Smooth muscle cell (in vitro differentiated cells): Measurements from ENCODE around the gene CNTNAP2. TPM values are rescaled to one million over a fixed set of nuclear protein-coding genes. Genes with fewer than 3 reads are reported as not detected.

Experiments
- DNase-seq: peaks from one replicate; lab custom pipeline; 2025; ENCODE audit not compliant: unreplicated experiment; lab: John Stamatoyannopoulos, UW
- H2AFZ ChIP-seq: fragments of 200-600 bp; sonication (generic); 2 replicates; pipeline ENCODE4 v1.6.0; 2016; ENCODE audit warnings: antibody characterized with exemption, low read depth, mild to moderate bottlenecking
- H3F3A ChIP-seq: fragments of 200-600 bp; sonication (generic); 2 replicates; pipeline ENCODE4 v1.6.0; 2017; ENCODE audit warnings: antibody characterized with exemption, low read depth
- H3K27ac ChIP-seq: fragments of 200-600 bp; sonication (generic); 2 replicates; pipeline ENCODE4 v1.5.1; 2016; ENCODE audit warnings: low read depth, mild to moderate bottlenecking
- H3K27me3 ChIP-seq: fragments of 200-600 bp; sonication (generic); 2 replicates; pipeline ENCODE4 v1.6.1; 2016; ENCODE audit warnings: low read depth, mild to moderate bottlenecking
- H3K36me3 ChIP-seq: fragments of 200-600 bp; sonication (generic); 2 replicates; pipeline ENCODE4 v1.5.1; 2016; ENCODE audit warnings: low read depth
- H3K4me1 ChIP-seq: fragments of 200-600 bp; sonication (generic); 2 replicates; pipeline ENCODE4 v1.5.1; 2016; ENCODE audit warnings: low read depth
- H3K4me2 ChIP-seq: fragments of 200-600 bp; sonication (generic); 2 replicates; pipeline ENCODE4 v1.6.0; 2016; ENCODE audit warnings: mild to moderate bottlenecking
- H3K4me3 ChIP-seq: fragments of 200-600 bp; sonication (generic); 2 replicates; pipeline ENCODE4 v1.5.1; 2016; ENCODE audit warnings: mild to moderate bottlenecking
- H3K79me2 ChIP-seq: fragments of 200-600 bp; sonication (generic); 2 replicates; pipeline ENCODE4 v1.6.0; 2016; ENCODE audit warnings: low read depth, mild to moderate bottlenecking
- H3K9ac ChIP-seq: fragments of 200-600 bp; sonication (generic); 2 replicates; pipeline ENCODE4 v1.6.0; 2016; ENCODE audit warnings: low read depth
- H3K9me3 ChIP-seq: fragments of 200-600 bp; sonication (generic); replicated peaks from 2 replicates; pipeline ENCODE4 v1.5.1; 2016; ENCODE audit warnings: low read depth
- H4K20me1 ChIP-seq: fragments of 200-600 bp; sonication (generic); 2 replicates; pipeline ENCODE4 v1.6.0; 2016; ENCODE audit warnings: low read depth
- WGBS: methylation state at CpG from one replicate; pipeline ENCODE4 v1.1.7; 2016; ENCODE audit warnings: low lambda C conversion rate; 5-methylcytosine and 5-hydroxymethylcytosine counted together
- polyA plus RNA-seq: library from polyadenylated mRNA; unstranded; fragments of >200 nt; fragmentation: Nextera tagmentation; extraction: Ambion mirVana; gene quantifications from 2 replicates; pipeline ENCODE4 v1.2.1, GENCODE V29; 2016
- total RNA-seq: library from RNA; depleted of rRNA; stranded (reverse); fragments of >200 nt; gene quantifications from 2 replicates; pipeline ENCODE4 v1.2.3, GENCODE V29; 2014
- TF ChIP-seq, protein P1 (sequence below): fragments of 200-600 bp; sonication (generic); IDR thresholded peaks from 2 replicates; pipeline ENCODE4 v1.5.1; 2017; ENCODE audit warnings: borderline replicate concordance, mild to moderate bottlenecking, antibody characterized with exemption; ENCODE audit not compliant: insufficient read depth, poor library complexity, severe bottlenecking

CNTNAP2 gene
- total and polyA plus RNA-seq, 2 experiments from 2014 or later: 1.7 to 9.0 TPM

DNA sequence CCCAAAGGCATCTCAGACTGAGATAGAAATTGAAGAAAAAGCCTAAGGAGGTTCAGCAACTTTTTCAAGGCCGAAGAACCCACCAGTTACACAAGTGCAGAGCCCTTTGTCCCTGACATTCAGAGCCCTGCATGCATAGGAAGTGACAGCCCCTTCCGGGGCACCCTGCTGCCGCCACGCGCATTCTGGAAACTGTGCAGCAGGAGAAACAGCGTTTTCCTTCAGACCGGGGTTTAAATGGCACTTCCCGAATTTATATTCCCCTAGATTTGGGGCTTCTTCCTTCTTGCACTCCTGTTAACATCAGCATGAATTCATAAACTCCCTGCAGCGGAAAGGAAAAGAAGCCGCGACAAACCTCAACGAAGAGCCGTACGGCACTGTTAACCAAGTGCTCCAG lies 2283.5 kb downstream of the CNTNAP2 start:
- Histone ChIP-seq H3K36me3 (no peaks in the 10 kb centered on the region), H3K4me2 (no peak overlapping the region), H3K9me3 (no peaks in the 10 kb centered on the region), H3K4me3 (no peak overlapping the region), H3K79me2 (no peaks in the 10 kb centered on the region), H3K27me3 (no peaks in the 10 kb centered on the region), H3K9ac (no peak overlapping the region), H2AFZ (no peak overlapping the region), H4K20me1 (no peaks in the 10 kb centered on the region), H3K27ac (no peak overlapping the region), H3K4me1 (peaks cover 23% of the 10 kb centered on the region), H3F3A (no peaks in the 10 kb centered on the region)
- 95% methylated on average over 14 of the region's 14 CpGs for WGBS
- no peak for DNase-seq
- TF ChIP-seq, protein P1, sequence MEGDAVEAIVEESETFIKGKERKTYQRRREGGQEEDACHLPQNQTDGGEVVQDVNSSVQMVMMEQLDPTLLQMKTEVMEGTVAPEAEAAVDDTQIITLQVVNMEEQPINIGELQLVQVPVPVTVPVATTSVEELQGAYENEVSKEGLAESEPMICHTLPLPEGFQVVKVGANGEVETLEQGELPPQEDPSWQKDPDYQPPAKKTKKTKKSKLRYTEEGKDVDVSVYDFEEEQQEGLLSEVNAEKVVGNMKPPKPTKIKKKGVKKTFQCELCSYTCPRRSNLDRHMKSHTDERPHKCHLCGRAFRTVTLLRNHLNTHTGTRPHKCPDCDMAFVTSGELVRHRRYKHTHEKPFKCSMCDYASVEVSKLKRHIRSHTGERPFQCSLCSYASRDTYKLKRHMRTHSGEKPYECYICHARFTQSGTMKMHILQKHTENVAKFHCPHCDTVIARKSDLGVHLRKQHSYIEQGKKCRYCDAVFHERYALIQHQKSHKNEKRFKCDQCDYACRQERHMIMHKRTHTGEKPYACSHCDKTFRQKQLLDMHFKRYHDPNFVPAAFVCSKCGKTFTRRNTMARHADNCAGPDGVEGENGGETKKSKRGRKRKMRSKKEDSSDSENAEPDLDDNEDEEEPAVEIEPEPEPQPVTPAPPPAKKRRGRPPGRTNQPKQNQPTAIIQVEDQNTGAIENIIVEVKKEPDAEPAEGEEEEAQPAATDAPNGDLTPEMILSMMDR: no peak

DNA sequence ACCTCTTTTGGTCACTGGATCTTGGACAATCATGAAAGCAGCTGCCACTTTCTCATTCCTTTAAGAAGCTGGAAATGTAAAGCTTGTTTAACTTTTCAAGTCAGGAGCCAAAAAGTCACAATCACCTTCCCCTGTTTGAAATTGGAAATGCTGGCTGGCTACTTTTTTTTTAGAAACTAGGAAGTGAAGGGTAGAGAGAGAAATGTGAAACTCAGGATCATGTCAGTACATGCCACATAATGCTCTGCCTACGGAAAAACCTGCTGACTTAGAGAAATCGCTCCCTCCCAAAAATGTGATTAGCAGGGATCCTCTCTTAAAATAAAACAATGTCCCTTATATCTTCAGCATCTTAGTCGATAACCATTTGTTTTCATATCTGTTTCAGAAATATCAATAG lies 2285.6 kb downstream of the CNTNAP2 start:
- 65% methylated on average over 3 of the region's 3 CpGs for WGBS
- DNase-seq: no peak
- peak overlapping the region; percentile 91 for H2AFZ ChIP-seq

DNA sequence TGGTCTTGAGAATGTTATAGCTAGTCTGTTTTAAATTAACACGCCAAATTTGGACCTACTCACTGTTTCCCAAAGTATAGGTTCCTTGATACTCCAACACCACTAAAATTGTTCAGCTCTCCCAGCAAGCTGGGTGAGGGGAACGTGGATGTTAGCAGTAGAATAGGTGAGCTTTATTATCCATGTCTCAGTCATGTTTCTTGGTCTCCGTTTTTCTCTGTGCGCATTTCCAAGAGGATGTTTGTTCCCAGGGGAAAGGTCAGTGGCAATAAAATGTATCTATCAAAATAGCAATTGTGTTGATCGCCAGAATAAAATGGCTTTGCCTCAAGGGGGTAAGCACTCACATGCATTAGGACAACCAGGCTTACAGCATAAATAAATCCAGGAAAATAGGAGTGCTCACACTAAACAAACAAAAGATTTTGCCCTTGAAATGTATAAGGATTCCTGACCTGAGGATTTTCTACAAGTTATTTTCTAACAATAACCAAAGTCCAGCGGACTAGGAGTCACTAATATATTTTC lies 2286.9 kb downstream of the CNTNAP2 start:
- WGBS: 95% methylated on average over 6 of the region's 6 CpGs
- no peaks in the 10 kb centered on the region for H4K20me1 ChIP-seq
- H3K4me1 ChIP-seq: peaks cover 11% of the 10 kb centered on the region
- H3K9me3 ChIP-seq: no peaks in the 10 kb centered on the region
- H3K79me2 ChIP-seq: no peaks in the 10 kb centered on the region
- no peak for DNase-seq
- no peak overlapping the region for H3K9ac ChIP-seq
- H3K36me3 ChIP-seq: no peaks in the 10 kb centered on the region
- H3K4me2 ChIP-seq: no peak overlapping the region
- no peak overlapping the region for H3K27ac ChIP-seq
- H3K4me3 ChIP-seq: no peak overlapping the region
- no peak overlapping the region for H2AFZ ChIP-seq
- H3F3A ChIP-seq: no peaks in the 10 kb centered on the region
- TF ChIP-seq, protein P1: no peak
- H3K27me3 ChIP-seq: no peaks in the 10 kb centered on the region

More for the DNA sequence above, 2285.6 kb downstream of the CNTNAP2 start:
- Histone ChIP-seq H3K4me2 (peak overlapping the region; percentile 62), H3K79me2 (no peaks in the 10 kb centered on the region), H3K9ac (peak overlapping the region; percentile 42), H3K27ac (peak overlapping the region; percentile 82), H3K4me3 (no peak overlapping the region), H3K36me3 (no peaks in the 10 kb centered on the region), H3K27me3 (no peaks in the 10 kb centered on the region), H3K9me3 (no peaks in the 10 kb centered on the region), H3F3A (no peaks in the 10 kb centered on the region), H4K20me1 (no peaks in the 10 kb centered on the region), H3K4me1 (peaks cover 16% of the 10 kb centered on the region)
- TF ChIP-seq, protein P1: no peak

DNA sequence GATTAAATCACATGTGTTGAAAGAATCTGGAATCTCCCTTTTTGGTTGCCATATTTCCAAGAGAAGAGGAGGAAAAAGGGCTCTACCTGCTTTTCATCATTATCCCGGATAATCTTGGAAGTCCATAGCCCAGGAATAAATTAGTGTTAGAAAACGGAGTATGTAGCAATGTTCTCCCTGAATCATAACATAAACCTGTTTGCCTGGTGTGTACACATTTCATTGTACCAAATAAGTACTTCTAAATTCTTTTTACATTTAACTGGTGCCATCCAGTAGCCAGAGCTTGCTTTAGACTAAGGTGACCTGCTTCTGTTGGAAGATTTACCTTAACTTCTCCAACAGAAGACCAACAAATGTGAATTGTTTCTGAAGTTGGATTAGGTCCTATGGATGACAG lies 2291.7 kb downstream of the CNTNAP2 start:
- Histone ChIP-seq H3K27me3 (no peaks in the 10 kb centered on the region), H3F3A (no peaks in the 10 kb centered on the region), H2AFZ (no peak overlapping the region), H3K4me3 (no peak overlapping the region), H3K36me3 (no peaks in the 10 kb centered on the region), H3K4me2 (no peak overlapping the region), H3K27ac (no peak overlapping the region), H4K20me1 (no peaks in the 10 kb centered on the region), H3K9me3 (no peaks in the 10 kb centered on the region), H3K79me2 (no peaks in the 10 kb centered on the region), H3K4me1 (no peaks in the 10 kb centered on the region), H3K9ac (no peak overlapping the region)
- TF ChIP-seq, protein P1: no peak
- DNase-seq: no peak
- 93% methylated on average over 2 of the region's 2 CpGs for WGBS
